Activated naive CD4-positive, alpha-beta T cell treated with anti-CD3 and anti-CD28 coated beads, Interleukin-2, amount 50 U/mL, for 72 hours (primary cell): Measurements from ENCODE around the gene HMGN1. TPM values are rescaled to one million over a fixed set of nuclear protein-coding genes. Genes with fewer than 3 reads are reported as not detected.

ENCODE experiments used
- ATAC-seq, 2 donors: fragments of 150-1000 bp; cut with Tn5 transposase; 2 replicates each; pipeline ENCODE4 v1.10.0; 2021; ENCODE audit warnings: mild to moderate bottlenecking in 2 of 2, moderate library complexity in 2 of 2
- DNase-seq, 2 donors: peaks; one replicate each; pipeline ENCODE4 v3.0.0; 2021 to 2022; ENCODE audit warnings: low spot score in 2 of 2
- H3K27ac Mint-ChIP-seq, 2 donors: one replicate each; pipeline ENCODE4 v1.8.0; 2022; ENCODE audit warnings: mild to moderate bottlenecking in 2 of 2, mixed read lengths in 2 of 2
- H3K36me3 Mint-ChIP-seq, 2 donors: one replicate each; pipeline ENCODE4 v1.8.0; 2022; ENCODE audit warnings: mixed read lengths in 2 of 2
- H3K9me3 Mint-ChIP-seq, 2 donors: one replicate each; pipeline ENCODE4 v1.8.0; 2022; ENCODE audit warnings: mixed read lengths in 2 of 2
- total RNA-seq, 2 donors: library from RNA; stranded (reverse); gene quantifications; one replicate each; pipeline ENCODE4 v1.2.3, GENCODE V29; 2022

The HMGN1 gene
- total RNA-seq, 2 donors from 2014 or later = 402 to 437 TPM

DNA sequence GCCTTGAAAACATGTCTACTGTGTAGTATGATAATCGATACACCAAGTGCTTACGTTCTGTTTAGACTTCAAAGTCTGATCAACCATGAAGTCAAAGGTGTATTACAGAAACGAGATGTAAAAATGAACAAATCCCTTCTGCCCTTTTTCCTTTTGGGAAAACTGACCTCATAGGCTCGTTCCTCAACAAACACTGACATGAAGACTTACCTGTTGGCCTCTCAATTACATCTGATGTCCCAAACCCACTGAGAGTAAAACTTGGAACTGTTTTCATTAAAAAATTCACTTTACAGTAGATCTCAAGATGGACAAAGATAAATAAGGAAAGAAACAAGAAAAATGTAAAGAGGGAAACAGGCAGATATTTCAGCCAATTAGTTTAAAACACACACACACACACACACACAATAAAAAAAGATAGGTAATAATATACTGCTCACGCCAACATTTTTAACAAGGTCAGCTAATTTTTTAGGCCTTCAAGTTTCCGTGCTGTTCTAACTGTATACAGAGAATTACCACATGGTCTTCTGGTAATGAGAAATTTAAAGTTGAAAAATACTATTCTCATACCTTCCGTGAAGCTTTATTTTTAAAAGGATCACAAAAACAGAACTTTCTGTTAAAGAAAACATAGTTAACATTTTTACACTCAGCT lies 2.1 kb downstream of the HMGN1 start:
- Mint-ChIP-seq H3K9me3 (no peaks in the 10 kb centered on the region), H3K36me3 (peaks cover 38 to 52% of the 10 kb centered on the region in 2 donors), H3K27ac (peak overlapping the region; percentile 61 to 76)
- no peak for DNase-seq
- ATAC-seq = no peak

DNA sequence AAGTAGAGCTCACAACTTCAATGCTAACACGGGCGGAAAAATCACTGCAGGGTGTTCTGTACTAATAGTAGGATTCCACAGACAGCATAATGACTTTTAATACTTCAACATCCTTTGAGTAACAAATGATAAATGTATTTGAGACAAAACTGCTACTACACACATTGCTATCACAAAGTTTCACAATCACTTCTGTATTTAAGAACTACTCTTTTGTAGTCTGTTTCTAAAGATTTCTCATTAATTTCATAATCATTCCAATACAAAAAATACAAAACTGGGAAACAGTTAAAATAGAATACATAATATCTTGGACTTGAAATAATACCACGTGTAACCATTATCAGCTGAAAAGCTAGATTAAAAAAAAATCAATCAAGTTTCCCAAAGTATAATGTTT lies 2.7 kb downstream of the HMGN1 start:
- H3K36me3 Mint-ChIP-seq = peaks cover 42 to 52% of the 10 kb centered on the region in 2 donors
- H3K27ac Mint-ChIP-seq = peak overlapping the region; percentile 46 to 61
- no peaks in the 10 kb centered on the region for H3K9me3 Mint-ChIP-seq
- DNase-seq = no peak
- ATAC-seq = no peak

DNA sequence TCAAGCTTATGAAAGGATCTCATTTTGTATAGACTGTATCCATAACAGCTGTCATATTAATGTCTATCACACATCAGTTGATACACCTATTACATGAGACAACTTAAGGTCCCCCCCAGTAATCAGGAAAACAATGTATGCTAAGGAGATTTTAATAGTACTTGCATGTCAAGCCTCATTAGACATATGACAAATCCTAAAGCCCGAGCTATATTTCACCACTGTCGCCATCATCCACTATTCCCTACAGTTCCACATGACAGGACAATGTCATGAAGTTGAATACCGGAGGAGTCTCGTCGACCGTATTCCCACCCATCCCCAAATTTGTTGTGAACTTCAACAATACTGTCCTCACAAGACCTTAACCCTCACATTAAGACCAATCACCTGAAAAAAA lies 3.4 kb downstream of the HMGN1 start:
- no peak overlapping the region for H3K27ac Mint-ChIP-seq
- ATAC-seq = no peak
- peaks cover 41 to 52% of the 10 kb centered on the region in 2 donors for H3K36me3 Mint-ChIP-seq
- no peaks in the 10 kb centered on the region for H3K9me3 Mint-ChIP-seq
- DNase-seq = no peak

DNA sequence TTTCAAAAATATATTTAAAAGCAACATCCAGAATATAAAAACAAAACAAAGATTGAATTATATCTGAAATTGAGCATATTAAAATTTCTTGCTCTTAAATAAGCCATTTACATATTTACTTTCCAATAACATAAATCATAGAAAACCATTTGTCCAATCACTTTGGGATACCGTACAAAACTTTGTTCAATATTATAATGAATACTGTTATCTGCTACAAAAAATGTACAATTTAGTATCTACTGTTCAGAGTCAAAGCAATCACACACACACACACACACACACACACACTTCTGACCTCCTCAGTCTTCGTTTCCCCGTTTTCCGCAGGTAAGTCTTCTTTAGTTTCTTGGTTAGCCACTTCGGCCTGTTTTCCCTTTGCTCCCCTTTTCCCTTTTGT lies 4.0 kb downstream of the HMGN1 start:
- H3K36me3 Mint-ChIP-seq = peaks cover 37 to 46% of the 10 kb centered on the region in 2 donors
- DNase-seq (no peak), ATAC-seq (no peak)
- no peaks in the 10 kb centered on the region for H3K9me3 Mint-ChIP-seq
- no peak overlapping the region for H3K27ac Mint-ChIP-seq

DNA sequence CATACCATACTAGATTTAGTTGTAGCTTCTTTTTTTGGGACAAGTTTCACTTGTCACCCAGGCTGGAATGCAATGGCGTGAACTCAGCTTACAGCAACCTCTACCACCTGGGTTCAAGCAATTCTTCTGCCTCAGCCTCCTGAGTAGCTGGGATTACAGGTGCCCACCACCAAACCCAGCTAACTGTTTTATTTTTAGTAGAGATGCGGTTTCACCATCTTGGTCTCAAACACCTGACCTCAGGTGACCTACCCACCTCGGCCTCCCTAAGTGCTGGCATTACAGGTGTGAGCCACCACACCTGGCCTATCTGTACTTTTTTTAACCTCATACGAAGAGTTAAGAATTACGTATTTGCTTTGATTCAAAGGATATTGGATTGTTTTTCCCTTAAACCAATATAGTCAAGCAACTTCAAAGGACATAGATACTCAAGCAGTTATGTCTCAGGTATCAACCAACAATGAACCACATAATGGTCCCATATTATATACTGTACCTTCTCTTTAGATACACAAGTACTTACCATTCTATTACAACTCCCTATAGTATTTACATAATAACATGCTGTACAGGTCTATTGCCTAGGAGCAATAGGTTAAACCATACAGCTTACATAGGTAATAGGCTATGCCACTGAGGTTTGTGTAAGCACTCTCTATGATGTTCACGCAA lies 7.5 kb downstream of the HMGN1 start:
- Mint-ChIP-seq H3K27ac (no peak overlapping the region), H3K9me3 (no peaks in the 10 kb centered on the region), H3K36me3 (peaks cover 23 to 28% of the 10 kb centered on the region in 2 donors)
- DNase-seq (no peak), ATAC-seq (no peak)

DNA sequence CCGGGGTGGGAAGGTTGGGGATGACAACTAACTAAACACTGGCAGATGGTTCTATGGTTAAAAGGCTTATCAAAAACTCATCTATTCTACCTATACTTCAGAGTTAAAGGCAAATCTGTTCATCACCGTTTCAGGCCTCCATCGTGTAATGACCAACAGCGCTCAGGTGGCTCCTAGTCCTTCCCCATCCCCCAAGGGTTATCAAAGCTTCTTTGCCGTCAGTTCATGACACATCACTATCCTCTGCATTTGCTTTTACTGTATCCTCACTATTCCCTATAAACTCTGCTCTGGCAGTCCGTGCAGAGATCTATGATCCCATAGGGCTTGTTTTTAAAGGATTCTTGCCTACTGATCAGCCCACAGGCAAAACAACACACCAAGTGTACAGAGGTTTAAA lies 8.2 kb downstream of the HMGN1 start:
- no peaks in the 10 kb centered on the region for H3K9me3 Mint-ChIP-seq
- DNase-seq (no peak), ATAC-seq (no peak)
- no peak overlapping the region for H3K27ac Mint-ChIP-seq
- H3K36me3 Mint-ChIP-seq = peaks cover 21% of the 10 kb centered on the region in 2 donors

DNA sequence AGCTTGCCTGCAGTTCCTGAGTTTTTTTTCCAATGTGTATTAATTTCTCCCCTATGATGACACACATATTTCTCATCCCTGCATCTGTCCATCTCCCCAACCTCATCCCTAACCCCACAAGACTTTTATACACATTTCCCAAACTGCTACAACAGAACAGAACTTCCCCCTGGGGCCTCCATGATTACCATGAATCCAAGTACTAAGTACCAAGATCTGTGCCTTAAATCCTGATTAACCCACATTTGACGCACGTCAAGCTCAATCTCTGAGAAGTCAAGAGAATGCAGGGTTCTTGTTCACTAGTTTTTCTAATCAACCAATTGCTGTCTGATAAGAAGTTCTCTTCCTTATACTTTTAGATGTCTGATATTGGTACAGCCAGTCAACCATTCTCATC lies 9.7 kb downstream of the HMGN1 start:
- DNase-seq (no peak), ATAC-seq (no peak)
- peaks cover 13% of the 10 kb centered on the region in 2 donors for H3K36me3 Mint-ChIP-seq
- no peak overlapping the region for H3K27ac Mint-ChIP-seq
- H3K9me3 Mint-ChIP-seq = no peaks in the 10 kb centered on the region

DNA sequence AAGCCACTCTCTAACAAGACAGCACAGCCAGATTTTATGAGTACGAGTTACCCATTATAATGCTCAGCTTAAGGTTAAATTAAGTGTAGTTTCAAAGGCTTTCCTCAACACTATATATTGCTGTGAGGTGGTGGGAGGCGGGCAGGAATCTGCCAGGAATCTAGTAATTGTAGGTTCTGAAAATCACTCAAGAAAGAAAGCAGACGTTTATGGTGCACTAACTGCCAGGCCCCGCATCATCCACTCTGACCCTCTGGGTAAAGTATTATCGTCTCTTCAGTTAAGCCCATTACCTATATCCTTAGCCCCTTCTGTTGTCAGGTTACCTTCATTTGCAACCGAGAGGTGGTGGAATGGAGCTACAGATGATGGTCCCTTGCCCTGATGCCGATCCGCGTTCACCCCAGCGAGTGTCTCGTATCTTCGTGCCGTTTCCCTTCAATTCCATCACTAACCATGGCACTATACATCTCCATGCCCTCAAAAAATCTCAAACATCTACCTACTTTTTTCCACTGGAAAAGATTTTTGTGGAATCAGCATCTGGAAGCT lies 12.4 kb downstream of the HMGN1 start:
- Mint-ChIP-seq H3K27ac (no peak overlapping the region), H3K36me3 (peaks cover 0 to under 1% of the 10 kb centered on the region in 2 donors), H3K9me3 (no peaks in the 10 kb centered on the region)
- ATAC-seq (peak in 1 of 2 donors; percentile 29), DNase-seq (no peak)

DNA sequence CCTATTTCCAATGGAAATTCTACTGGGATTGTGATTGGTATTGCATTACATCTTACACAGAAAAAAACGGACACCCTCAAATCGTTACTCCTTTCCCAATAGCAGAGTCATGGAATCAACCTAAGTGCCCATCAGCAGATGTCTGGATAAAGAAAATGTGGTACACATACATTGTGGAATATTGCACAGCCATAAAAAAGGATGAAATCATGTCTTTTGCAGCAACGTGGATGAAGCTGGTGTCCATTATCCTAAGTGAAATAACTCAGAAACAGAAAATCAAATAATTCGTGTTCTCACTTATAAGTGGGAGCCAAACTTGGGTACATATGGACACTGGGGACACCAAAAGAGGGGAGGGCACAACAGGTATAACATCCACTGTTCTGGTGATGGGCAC lies 14.3 kb downstream of the HMGN1 start:
- no peak for ATAC-seq
- DNase-seq = no peak
- H3K27ac Mint-ChIP-seq = no peak overlapping the region
- H3K9me3 Mint-ChIP-seq = no peaks in the 10 kb centered on the region
- no peaks in the 10 kb centered on the region for H3K36me3 Mint-ChIP-seq

DNA sequence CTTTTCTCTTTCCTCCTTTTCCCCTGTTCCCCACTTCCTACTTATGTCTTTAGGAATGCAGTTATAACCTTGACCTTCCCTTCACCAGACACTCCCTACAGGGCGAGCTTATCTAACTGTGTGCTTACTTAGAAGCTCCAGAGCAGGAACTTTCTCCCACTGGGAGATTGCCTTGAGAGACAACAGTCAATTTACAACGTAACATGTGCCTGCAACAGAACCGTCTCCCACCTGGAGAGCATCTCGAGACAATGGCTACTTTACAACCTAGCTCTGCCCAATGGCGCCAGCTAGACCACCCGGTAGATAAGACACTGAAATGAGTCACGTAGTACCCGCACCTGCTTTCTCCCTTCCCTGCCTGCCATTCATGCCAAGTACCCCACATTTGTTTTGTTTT lies 16.7 kb downstream of the HMGN1 start:
- Mint-ChIP-seq H3K27ac (no peak overlapping the region), H3K9me3 (no peaks in the 10 kb centered on the region), H3K36me3 (no peaks in the 10 kb centered on the region)
- ATAC-seq = peak in 1 of 2 donors; percentile 26
- DNase-seq = no peak

DNA sequence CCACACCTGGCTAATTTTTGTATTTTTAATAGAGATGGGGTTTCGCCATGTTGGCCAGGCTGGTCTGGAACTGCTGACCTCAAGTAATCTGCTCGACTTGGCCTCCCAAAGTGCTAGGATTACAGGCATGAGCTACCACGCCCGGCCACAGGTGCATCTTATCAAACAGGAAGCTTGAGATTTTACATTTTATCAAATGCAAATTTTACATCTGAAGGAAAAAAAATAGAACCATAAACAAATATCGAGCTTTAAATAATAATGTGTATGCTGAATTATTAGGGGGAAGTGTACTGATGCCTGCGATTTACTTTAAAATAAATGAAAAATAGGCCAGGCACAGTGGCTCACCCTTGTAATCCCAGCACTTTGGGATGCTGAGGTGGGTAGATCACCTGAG lies 18.9 kb downstream of the HMGN1 start:
- Mint-ChIP-seq H3K9me3 (no peaks in the 10 kb centered on the region), H3K36me3 (no peaks in the 10 kb centered on the region), H3K27ac (no peak overlapping the region)
- ATAC-seq (no peak), DNase-seq (no peak)

DNA sequence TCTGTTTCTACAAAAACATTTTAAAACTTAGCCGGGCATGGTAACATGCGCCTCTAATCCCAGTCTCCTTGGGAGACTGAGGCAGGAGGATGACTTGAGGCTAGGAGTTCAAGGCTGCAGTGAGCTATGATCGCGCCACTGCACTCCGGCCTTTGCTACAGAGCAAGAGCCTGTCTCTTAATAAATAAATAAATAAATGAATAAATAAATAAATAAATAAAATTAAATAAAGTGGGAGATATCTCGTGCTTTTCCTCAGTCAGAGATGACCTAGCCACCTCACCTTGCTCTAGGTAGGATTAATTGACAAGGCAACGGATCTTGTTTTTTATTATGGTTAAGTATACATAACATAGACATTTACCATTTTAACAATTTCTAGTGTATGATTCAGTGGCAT lies 21.2 kb downstream of the HMGN1 start:
- Mint-ChIP-seq H3K36me3 (no peaks in the 10 kb centered on the region), H3K27ac (no peak overlapping the region), H3K9me3 (no peaks in the 10 kb centered on the region)
- DNase-seq = no peak
- ATAC-seq = no peak

DNA sequence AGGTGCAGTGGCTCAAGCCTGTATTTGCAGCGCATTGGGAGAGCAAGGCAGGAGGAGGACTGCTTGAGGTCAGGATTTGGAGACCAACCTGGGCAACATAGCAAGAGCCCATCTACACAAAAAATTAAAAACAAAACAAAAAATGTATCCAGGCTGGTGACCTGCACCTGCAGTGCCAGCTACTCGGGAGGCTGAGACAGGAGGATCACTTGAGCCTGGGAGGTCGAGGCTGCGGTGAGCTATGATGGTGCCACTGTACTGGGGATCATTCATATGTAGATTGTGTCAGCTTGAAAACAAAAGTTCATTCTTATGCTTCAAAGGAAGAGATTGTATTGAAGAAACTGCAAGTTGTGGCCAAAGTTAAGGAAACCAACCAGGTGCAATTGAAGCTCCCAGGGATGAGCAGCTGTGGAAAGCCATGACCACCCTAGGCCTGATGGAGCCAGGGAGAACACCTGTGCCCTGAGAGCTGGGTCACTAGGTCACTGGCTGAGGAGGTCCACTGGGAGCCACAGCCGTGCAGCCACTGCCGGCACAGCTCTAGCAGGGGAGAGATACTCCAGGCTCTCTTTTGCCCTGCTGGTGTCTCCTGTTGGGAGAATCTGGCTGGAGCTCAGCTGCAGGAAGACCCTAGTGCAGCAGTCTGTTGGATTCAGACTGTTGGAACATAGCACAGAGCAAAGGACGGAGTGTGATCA lies 22.1 kb downstream of the HMGN1 start:
- DNase-seq = no peak
- no peaks in the 10 kb centered on the region for H3K36me3 Mint-ChIP-seq
- no peak for ATAC-seq
- no peak overlapping the region for H3K27ac Mint-ChIP-seq
- no peaks in the 10 kb centered on the region for H3K9me3 Mint-ChIP-seq

DNA sequence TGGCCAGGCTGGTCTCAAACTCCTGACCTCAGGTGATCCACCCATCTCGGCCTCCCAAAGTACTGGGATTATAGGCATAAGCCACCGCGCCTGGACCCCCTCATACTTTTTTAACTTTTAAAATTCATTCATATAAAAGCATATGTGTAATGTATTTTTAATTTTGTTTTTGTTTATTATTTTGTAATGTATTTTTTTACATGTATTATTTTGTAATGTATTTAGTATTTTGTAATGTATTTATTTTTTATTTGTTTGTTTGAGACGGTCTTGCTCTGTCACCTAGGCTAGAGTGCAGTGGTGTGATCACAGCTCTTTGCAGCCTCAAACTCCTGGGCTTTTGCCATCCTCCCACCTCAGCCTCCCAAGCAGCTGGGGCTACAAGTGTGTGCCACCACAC lies 23.4 kb downstream of the HMGN1 start:
- DNase-seq = no peak
- Mint-ChIP-seq H3K36me3 (no peaks in the 10 kb centered on the region), H3K9me3 (no peaks in the 10 kb centered on the region), H3K27ac (no peak overlapping the region)
- no peak for ATAC-seq

DNA sequence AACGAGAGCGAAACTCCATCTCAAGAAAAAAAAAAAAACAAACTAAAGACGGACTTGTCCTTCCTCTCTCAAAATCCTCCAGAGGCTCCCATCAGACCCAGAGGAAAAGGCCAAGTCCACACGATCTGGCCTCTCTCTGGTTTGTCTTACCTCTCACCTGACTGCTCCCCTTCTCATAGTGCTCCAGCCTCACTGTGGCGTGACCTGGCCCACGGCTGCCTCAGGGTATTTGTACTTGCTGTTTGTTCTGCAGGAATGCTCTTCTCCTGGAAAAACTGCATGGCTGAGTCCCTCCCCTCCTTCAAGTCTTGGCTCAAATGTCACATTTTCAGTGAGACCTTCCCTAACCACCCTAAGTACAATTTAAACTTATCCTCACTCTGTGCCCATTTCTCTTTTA lies 27.5 kb downstream of the HMGN1 start:
- ATAC-seq = no peak
- no peaks in the 10 kb centered on the region for H3K36me3 Mint-ChIP-seq
- no peak overlapping the region for H3K27ac Mint-ChIP-seq
- no peaks in the 10 kb centered on the region for H3K9me3 Mint-ChIP-seq
- no peak for DNase-seq

DNA sequence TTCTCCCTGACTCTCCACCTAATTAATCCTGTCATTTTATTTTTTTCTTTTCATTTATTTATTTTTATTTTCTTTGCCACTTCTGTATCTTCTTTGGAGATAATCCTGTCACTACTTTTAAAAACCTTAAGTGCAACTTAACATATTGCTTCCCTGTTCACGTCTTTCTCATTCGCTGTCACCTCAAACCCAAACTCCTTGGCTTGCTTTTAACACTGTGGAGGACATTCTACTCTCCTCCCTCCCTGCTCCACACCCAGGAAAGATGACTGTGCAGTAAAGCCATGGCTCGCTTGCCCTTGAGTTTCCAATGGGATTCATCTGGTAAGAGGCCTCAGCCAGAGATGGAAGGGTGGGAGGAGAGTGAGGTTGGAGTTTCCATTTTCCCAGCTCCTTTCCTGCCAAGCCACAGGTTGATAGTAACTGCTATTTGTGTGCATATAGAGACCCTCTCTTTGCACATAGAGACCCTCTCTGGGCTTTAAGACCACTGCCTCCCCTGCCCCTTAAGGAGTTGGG lies 29.0 kb downstream of the HMGN1 start:
- Mint-ChIP-seq H3K27ac (no peak overlapping the region), H3K9me3 (no peaks in the 10 kb centered on the region), H3K36me3 (no peaks in the 10 kb centered on the region)
- DNase-seq = no peak
- no peak for ATAC-seq

DNA sequence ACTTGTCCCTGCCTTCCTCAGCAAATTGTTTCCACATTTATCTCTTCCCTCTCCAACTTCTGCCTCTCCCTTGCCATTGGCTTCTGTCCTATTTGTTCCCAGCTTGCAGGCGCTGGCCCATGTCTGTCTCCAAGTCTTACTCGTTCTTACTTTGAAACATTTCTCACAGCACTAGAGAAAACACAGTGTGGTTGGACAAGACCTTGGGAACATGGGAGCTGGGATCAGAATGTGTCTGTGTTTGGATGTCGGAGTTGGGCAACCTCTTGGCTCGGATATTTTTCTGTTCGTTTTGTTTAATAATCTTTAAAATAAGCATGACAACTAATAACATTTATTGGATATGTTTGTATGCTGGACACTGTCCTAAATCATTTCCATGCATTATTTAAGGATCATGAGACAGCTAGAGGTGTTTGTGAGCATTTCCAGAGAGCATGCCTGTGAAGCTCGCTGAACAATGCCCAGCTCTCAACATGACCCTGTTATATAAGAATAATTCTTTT lies 29.6 kb downstream of the HMGN1 start:
- ATAC-seq (no peak), DNase-seq (no peak)
- Mint-ChIP-seq H3K9me3 (no peaks in the 10 kb centered on the region), H3K27ac (no peak overlapping the region), H3K36me3 (peaks cover 0 to 3% of the 10 kb centered on the region in 2 donors)
